Nephron progenitor cell (in vitro differentiated cells): ENCODE results near the gene DSG3.

Source experiments
- DNase-seq: peaks from one replicate; pipeline ENCODE4 v3.0.0; 2021
- H3K27ac Mint-ChIP-seq: 2 replicates; pipeline ENCODE4 v1.8.0; 2021; ENCODE audit warnings: mild to moderate bottlenecking, moderate library complexity, mixed read lengths
- H3K27me3 Mint-ChIP-seq: 2 replicates; pipeline ENCODE4 v1.8.0; 2021; ENCODE audit warnings: mild to moderate bottlenecking, low read depth, mixed read lengths; ENCODE audit not compliant: poor library complexity
- H3K36me3 Mint-ChIP-seq: 2 replicates; pipeline ENCODE4 v1.8.0; 2021; ENCODE audit warnings: low read depth, mixed read lengths
- H3K4me1 Mint-ChIP-seq: 2 replicates; pipeline ENCODE4 v1.8.0; 2021; ENCODE audit warnings: mixed read lengths
- H3K4me3 Mint-ChIP-seq: 2 replicates; pipeline ENCODE4 v1.8.0; 2021; ENCODE audit warnings: mild to moderate bottlenecking, moderate library complexity, mixed read lengths
- H3K9me3 Mint-ChIP-seq: 2 replicates; pipeline ENCODE4 v1.8.0; 2021; ENCODE audit warnings: mild to moderate bottlenecking, moderate library complexity, mixed read lengths
- CTCF ChIP-seq: fragments of 200-600 bp; sonication (generic); IDR thresholded peaks from 2 replicates; pipeline ENCODE4 v1.5.0; 2021; ENCODE audit warnings: antibody characterized with exemption

DSG3 gene

GRCh38 chr18:31510319-31510718 is 62.8 kb downstream of the DSG3 start:
- Mint-ChIP-seq H3K4me3 (no peak overlapping the region), H3K4me1 (peaks cover 50% of the 10 kb centered on the region), H3K27me3 (no peaks in the 10 kb centered on the region), H3K36me3 (peaks cover 11% of the 10 kb centered on the region), H3K27ac (no peak overlapping the region), H3K9me3 (peaks cover 15% of the 10 kb centered on the region)
- DNase-seq = no peak
- TF ChIP-seq CTCF = no peak

- Mint-ChIP-seq H3K4me1 (peaks cover 50% of the 10 kb centered on the region), H3K9me3 (peaks cover 15% of the 10 kb centered on the region), H3K4me3 (no peak overlapping the region), H3K27ac (peak overlapping the region; percentile 90), H3K36me3 (peaks cover 11% of the 10 kb centered on the region), H3K27me3 (no peaks in the 10 kb centered on the region)
- TF ChIP-seq CTCF = no peak
- DNase-seq = no peak
These were observed 63.6 kb downstream of the DSG3 start for GRCh38 chr18:31511098-31511497.

- peaks cover 50% of the 10 kb centered on the region for H3K4me1 Mint-ChIP-seq
- peak; percentile 7 for DNase-seq
- H3K27ac Mint-ChIP-seq = peak overlapping the region; percentile 8
- H3K9me3 Mint-ChIP-seq = peaks cover 5% of the 10 kb centered on the region
- H3K27me3 Mint-ChIP-seq = no peaks in the 10 kb centered on the region
- H3K4me3 Mint-ChIP-seq = no peak overlapping the region
- no peak for TF ChIP-seq CTCF
- H3K36me3 Mint-ChIP-seq = peaks cover 11% of the 10 kb centered on the region
These were observed 64.7 kb downstream of the DSG3 start for GRCh38 chr18:31512203-31512764.

- no peaks in the 10 kb centered on the region for H3K27me3 Mint-ChIP-seq
- peak overlapping the region; percentile 20 for H3K27ac Mint-ChIP-seq
- H3K4me1 Mint-ChIP-seq = peaks cover 50% of the 10 kb centered on the region
- no peak overlapping the region for H3K4me3 Mint-ChIP-seq
- no peaks in the 10 kb centered on the region for H3K9me3 Mint-ChIP-seq
- no peak for DNase-seq
- TF ChIP-seq CTCF = no peak
- H3K36me3 Mint-ChIP-seq = peaks cover 14% of the 10 kb centered on the region
These were observed 65.8 kb downstream of the DSG3 start for GRCh38 chr18:31513189-31513935.

- Mint-ChIP-seq H3K9me3 (no peaks in the 10 kb centered on the region), H3K27me3 (no peaks in the 10 kb centered on the region), H3K27ac (no peak overlapping the region), H3K4me1 (peaks cover 26% of the 10 kb centered on the region), H3K4me3 (no peak overlapping the region), H3K36me3 (peaks cover 19% of the 10 kb centered on the region)
- DNase-seq = no peak
- TF ChIP-seq CTCF = no peak
These were observed 68.9 kb downstream of the DSG3 start for GRCh38 chr18:31516437-31516836.

- Mint-ChIP-seq H3K4me3 (no peak overlapping the region), H3K27ac (no peak overlapping the region), H3K9me3 (no peaks in the 10 kb centered on the region), H3K4me1 (no peaks in the 10 kb centered on the region), H3K27me3 (no peaks in the 10 kb centered on the region), H3K36me3 (peaks cover 72% of the 10 kb centered on the region)
- no peak for TF ChIP-seq CTCF
- DNase-seq = no peak
These were observed 78.8 kb downstream of the DSG3 start for GRCh38 chr18:31526374-31526773.
